GM19035 (cell line): ENCODE measurements around the gene TRAT1.
"Not testable (repeated sequence)": the region's sequence is repeated elsewhere in the genome, so short reads cannot be mapped to it uniquely, and the experiment has no call there.

ENCODE experiments used
- ATAC-seq: cut with Tn5 transposase; IDR thresholded peaks from one replicate; pipeline ENCODE4 v1.9.1; 2021; ENCODE audit not compliant: unreplicated experiment

The TRAT1 gene, protein sequence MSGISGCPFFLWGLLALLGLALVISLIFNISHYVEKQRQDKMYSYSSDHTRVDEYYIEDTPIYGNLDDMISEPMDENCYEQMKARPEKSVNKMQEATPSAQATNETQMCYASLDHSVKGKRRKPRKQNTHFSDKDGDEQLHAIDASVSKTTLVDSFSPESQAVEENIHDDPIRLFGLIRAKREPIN

GRCh38 chr3:108822123-108822897, at the start of gene TRAT1:
Gene TRAT1 (plus strand): TSS chr3:108822786. CDS start chr3:108822928, 142 bp downstream.
- ATAC-seq = no peak

- ATAC-seq = no peak
These were observed 46.9 kb upstream of the TRAT1 start for GRCh38 chr3:108775649-108776048.

GRCh38 chr3:108779496-108779895, 43.1 kb upstream of the TRAT1 start:
- ATAC-seq = no peak

GRCh38 chr3:108780235-108780634, 42.4 kb upstream of the TRAT1 start:
- no peak for ATAC-seq

DNA sequence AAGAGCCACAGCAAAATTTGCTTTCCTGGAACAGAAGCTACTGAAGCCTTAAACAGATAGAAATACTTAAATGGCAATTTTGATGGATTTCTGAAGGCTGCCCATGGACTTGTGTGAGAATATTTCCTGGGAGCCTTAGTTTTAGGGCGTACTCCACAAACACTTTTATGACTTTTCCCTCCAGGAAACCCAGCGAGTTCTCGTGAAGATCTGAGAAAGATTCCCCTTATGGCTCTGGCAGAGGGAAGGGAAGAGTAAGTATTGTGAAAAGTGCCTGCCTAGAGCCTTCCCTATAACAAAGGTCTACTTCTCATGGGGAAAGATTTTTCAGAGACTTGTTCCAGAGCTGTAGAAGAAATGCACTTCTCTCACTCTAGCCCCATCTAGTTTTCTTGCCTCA, 31.1 kb upstream of the TRAT1 start:
- ATAC-seq = no peak

GRCh38 chr3:108804437-108804836, 18.1 kb upstream of the TRAT1 start:
- ATAC-seq = no peak

- no peak for ATAC-seq
These were observed 17.6 kb upstream of the TRAT1 start for GRCh38 chr3:108804966-108805365.

DNA sequence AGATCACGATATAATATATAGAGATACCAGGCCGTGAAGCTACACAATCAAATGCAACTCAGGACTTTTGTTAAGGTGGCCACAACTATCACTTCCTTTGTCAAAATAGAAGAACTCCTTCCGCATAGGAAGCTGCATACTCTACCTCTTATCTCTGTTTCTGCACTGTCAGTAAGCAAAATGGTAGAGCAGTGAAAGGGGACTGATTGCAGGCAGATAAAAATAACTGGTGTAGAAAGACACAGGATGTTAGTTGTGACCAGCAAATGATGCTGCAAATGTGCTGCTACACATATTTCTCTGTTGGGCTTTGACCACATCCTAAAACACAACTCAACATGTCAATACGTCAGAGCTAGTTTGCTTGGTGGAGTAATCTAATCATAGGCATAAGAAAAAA, 16.3 kb upstream of the TRAT1 start:
- no peak for ATAC-seq

DNA sequence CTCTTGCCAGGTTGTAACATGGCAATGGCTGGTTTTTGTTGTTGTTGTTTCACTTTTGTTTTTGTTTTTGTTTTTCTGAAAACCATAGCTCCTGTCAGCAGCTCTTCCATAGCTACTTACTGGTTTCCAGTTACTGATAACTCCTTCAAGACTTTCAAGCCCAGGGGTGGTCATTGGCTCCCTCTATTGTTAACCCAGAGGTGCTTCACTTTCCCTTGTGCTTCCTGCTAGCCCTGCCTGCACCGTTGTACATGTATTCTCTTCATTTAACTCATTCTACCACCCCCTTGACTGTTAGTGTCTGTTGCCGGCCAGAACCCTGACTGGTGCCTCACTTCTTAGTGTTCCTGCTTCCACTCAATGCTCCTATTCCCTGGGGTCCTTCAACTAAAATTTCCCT, 4.2 kb upstream of the TRAT1 start:
- peak; percentile 86 for ATAC-seq

GRCh38 chr3:108820586-108820985, 2.0 kb upstream of the TRAT1 start:
- no peak for ATAC-seq

DNA sequence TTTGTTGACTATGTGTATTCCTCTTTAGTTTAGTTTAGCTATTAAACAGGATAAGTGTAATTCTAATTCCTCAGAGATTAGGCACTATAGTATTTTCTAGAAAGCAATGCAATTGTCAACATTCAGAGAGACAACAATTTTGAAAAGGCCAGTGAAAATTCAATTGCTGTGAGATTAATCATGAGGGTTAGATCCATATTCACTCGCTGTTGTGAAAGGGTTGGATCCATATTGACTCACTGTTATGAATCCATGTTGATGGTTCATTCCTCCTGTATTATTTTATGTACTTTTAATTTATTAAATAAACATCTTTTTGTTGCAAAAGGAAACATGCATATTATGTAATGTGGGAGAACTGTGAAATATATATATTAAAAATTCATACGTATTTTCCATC, 641 bp downstream of the TRAT1 start:
- no peak for ATAC-seq

DNA sequence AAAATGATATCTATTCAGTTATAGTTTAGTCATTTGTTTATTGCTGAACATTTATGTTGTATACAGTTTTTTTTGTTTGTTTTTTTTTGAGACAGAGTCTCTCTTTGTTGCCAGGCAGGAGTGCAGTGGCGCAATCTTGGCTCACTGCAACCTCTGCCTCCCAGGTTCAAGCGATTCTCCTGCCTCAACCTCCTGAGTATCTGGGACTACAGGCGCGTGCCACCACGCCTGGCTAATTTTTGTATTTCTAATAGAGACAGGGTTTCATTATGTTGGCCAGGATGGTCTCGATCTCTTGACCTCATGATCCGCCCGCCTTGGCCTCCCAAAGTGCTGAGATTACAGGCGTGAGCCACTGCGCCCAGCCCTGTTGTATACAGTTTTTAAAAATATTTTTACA, 1.2 kb downstream of the TRAT1 start:
- not testable (repeated sequence) for ATAC-seq

DNA sequence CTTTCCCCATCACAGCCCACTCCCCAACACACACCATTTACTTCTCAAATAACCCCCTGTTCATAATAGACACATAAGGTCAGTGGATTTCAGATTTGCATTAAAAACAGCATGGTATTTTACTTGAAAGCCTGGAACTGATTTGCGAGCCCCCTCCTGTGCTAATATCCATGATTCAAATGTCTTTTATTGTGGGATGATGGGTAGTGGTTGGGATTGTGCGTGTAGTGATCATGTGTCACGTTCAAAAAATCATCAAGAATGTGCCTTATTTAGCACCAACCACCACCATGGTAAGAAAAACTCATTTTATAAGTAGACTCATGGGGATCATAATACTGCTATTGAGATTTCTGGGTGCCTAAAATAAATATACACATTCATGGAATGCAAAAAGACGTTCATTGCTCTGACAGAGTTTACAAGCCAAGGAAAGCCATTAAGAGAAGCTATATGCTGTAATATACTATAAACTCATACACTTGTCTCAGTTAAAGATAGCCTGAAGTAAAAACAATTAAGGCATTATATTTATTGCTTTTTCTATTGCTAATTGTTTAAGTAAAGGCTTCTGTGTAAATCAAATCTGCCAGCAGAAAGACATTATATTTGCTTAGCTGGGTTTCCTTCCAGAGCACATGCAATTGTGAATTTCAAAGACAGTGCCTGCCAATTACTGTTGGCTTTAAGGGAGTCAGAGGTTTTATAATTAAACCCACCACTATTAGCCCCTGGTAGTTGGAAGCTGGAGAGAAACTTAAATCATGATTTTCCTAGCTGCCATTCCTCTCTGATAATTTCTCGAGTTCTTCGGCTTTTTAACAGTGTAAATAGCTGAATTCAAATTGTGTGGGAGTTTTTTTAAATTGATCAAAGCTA, 4.0 kb downstream of the TRAT1 start:
- ATAC-seq = no peak

- no peak for ATAC-seq
These were observed 7.8 kb downstream of the TRAT1 start for GRCh38 chr3:108830381-108830780.

GRCh38 chr3:108830991-108831614, 8.5 kb downstream of the TRAT1 start:
- ATAC-seq = no peak

GRCh38 chr3:108833611-108834010, 11.0 kb downstream of the TRAT1 start:
- ATAC-seq = no peak

- ATAC-seq = no peak
These were observed 12.0 kb downstream of the TRAT1 start for GRCh38 chr3:108834551-108834950.

DNA sequence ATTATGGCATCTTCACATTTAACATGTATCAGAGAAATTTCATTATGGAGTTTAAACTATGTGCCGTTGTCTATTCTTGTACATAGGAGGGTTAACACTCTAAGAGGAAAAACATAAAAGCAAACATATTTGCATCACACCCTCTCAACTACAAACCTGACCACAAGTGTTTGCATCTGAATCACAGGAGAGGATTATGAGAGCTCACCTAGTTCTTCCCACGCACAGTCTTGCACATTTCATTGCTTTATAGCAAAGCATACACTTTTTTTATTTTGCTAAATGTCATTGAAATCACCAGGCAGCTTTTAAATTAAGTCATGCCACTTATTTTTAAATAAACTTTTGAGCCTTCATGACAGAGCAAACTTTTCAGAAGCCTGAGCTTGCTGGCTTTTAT, 12.5 kb downstream of the TRAT1 start:
- ATAC-seq = no peak

DNA sequence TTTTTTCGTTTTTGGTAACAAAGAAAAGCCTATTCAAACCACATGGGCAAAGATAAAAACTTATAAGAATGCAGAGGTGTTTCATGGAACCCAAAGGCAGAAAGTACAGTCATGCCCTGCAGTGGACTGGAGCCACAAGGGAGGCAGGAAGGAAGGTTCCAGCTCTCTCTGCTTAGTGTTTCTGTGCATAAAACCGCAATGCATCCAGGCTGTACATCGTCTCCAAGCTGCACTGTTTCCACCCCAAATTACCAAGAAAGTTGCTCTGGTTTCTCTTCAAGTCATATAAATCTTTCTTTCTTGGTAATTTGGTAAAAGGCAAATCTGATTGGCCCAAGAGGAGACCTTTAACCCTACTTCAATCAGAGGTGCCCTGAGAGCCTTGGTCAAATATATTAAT, 15.8 kb downstream of the TRAT1 start:
- no peak for ATAC-seq

DNA sequence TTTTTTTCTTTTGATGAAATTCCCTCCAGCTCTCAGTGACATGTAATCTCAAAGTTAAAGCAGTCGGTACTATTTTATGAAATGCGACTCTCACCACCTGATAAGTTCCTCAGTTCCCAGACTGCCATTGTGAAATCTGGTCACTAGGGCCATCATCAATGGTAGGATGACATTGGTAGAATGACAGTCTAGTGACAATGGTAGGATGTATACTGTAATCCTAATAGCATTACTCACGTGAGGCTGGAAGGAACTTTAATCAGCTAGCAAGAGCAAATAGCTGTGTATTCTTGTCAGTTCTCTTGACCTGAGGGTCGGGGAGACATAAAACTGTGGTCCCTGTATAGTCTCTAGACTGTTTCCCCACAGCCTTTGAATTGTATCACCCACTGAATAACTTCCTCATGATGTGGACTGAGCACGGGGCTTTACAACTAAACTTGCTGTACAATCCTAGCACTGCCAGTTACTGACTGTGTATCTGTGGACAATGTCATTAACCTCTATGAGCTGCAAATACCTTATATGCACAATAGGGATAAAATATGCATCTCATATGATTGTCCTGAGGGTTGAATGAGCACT, 23.2 kb downstream of the TRAT1 start:
- ATAC-seq = no peak

DNA sequence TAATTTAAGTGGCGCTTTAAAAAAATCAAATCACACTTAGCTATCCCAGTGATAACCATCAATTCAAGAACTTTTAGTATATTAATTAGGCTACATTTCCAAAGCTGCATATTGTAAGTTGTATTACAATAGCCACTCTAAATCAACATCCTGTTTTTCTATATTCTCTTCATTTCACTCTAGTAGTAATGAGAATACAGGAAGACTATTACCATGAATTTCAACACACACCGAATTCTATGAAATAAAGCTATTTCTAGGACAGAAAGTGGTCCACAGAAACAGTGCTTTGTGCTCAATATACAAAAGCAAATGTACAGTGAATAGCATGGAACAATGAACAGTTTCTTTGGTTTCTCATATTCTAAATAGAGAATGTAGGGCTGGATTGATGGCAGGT, 24.6 kb downstream of the TRAT1 start:
- no peak for ATAC-seq
